ENCODE measurements around the gene ANAPC13. TPM values are rescaled to one million over a fixed set of nuclear protein-coding genes. Genes with fewer than 3 reads are reported as not detected.

ANAPC13 gene
- total RNA-seq, 2 experiments from 2014 or later = 29.8 to 50.6 TPM

GRCh38 chr3:134487406-134487805 lies 1.6 kb upstream of the ANAPC13 start:
- Histone ChIP-seq H3K79me2 (ENCODE audit: insufficient read depth, low read depth, low read length) (peaks cover 80% of the 10 kb centered on the region), H4K20me1 (ENCODE audit: insufficient read depth, low read length) (no peaks in the 10 kb centered on the region), H3K4me3 (ENCODE audit: low read depth, low read length, poor library complexity, severe bottlenecking) (peak overlapping the region; percentile 81), H3K36me3 (ENCODE audit: insufficient read depth, low read length) (peaks cover 24% of the 10 kb centered on the region), H3K27ac (ENCODE audit: low read depth, low read length, poor library complexity, severe bottlenecking) (peak overlapping the region; percentile 83), H3K4me1 (ENCODE audit: insufficient read depth, low read length, poor library complexity, severe bottlenecking) (peaks cover 23% of the 10 kb centered on the region), H3K9me2 (ENCODE audit: insufficient read depth, low read length) (no peaks in the 10 kb centered on the region), H3K9me3 (ENCODE audit: low read length) (no peaks in the 10 kb centered on the region), H3K4me2 (ENCODE audit: low read length) (peak overlapping the region; percentile 93), H2AFZ (ENCODE audit: low read length) (no peak overlapping the region)
- POLR2A ChIA-PET = interaction anchor here (0.5 to 2.5 kb wide), 5 partner anchors 10 to 679 kb away, joined by 3 to 11 read pairs (median 5); no protein-coding TSS in a partner anchor
- no peak for TF ChIP-seq EZH2phosphoT487 (IDR thresholded peaks at IDR 0.05; ENCODE audit: borderline replicate concordance, low read depth, low read length)
- TF ChIP-seq, protein P1, sequence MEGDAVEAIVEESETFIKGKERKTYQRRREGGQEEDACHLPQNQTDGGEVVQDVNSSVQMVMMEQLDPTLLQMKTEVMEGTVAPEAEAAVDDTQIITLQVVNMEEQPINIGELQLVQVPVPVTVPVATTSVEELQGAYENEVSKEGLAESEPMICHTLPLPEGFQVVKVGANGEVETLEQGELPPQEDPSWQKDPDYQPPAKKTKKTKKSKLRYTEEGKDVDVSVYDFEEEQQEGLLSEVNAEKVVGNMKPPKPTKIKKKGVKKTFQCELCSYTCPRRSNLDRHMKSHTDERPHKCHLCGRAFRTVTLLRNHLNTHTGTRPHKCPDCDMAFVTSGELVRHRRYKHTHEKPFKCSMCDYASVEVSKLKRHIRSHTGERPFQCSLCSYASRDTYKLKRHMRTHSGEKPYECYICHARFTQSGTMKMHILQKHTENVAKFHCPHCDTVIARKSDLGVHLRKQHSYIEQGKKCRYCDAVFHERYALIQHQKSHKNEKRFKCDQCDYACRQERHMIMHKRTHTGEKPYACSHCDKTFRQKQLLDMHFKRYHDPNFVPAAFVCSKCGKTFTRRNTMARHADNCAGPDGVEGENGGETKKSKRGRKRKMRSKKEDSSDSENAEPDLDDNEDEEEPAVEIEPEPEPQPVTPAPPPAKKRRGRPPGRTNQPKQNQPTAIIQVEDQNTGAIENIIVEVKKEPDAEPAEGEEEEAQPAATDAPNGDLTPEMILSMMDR (conservative IDR thresholded peaks at IDR 0.05; ENCODE audit: low read length) = no peak
- intact Hi-C loops (cut with micrococcal nuclease; ENCODE audit: unreplicated experiment) = loop anchor here (2.0 to 10.0 kb wide), 4 partner anchors 237 to 1765 kb away; partner anchors contain the start of genes NPHP3, RYK, SRPRB and TOPBP1
- peak; percentile 70 for DNase-seq (ENCODE audit: low spot score)
- no TSS peak for BruUV-seq (replicated peaks)
- CTCF ChIA-PET (ENCODE audit: unreplicated experiment) = no interaction called here

DNA sequence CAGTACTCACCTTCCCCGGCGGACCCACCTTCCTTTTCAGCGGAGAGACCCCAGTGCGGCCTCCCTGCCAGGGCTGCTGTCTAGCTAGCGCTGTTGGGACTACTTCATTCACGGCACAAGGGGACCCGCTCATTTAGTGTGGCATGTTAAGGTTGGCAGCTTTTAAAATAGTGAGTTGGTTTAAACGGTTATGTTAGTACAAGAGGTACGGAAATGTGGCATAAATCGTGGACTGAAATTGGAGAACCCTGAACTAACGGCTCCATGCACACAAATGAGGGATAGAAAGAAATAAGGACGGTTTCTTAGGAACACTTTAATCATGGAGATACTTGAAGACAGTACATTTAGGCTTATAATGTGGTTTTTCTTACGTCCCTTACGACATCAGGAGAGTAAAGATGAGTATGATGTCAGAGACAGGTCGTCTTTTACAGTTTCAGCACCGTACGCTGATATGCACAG lies 824 bp upstream of the ANAPC13 start:
- H4K20me1 ChIP-seq (ENCODE audit: insufficient read depth, low read length) = no peaks in the 10 kb centered on the region
- intact Hi-C loops (cut with micrococcal nuclease; ENCODE audit: unreplicated experiment) = loop anchor here (2.0 to 10.0 kb wide), 4 partner anchors 236 to 1764 kb away; partner anchors contain the start of genes NPHP3, RYK, SRPRB and TOPBP1
- BruUV-seq (replicated peaks) = TSS peak; percentile 82
- POLR2A ChIA-PET = interaction anchor here (0.6 to 2.5 kb wide), 4 partner anchors 9 to 13 kb away, joined by 3 to 11 read pairs (median 6); no protein-coding TSS in a partner anchor
- H2AFZ ChIP-seq (ENCODE audit: low read length) = peak overlapping the region; percentile 58; the same call in 1 of the 2 replicates
- peaks cover 23% of the 10 kb centered on the region for H3K4me1 ChIP-seq (ENCODE audit: insufficient read depth, low read length, poor library complexity, severe bottlenecking)
- no peaks in the 10 kb centered on the region for H3K9me2 ChIP-seq (ENCODE audit: insufficient read depth, low read length)
- H3K4me3 ChIP-seq (ENCODE audit: low read depth, low read length, poor library complexity, severe bottlenecking) = peak overlapping the region; percentile 81
- CTCF ChIA-PET (ENCODE audit: unreplicated experiment) = interaction anchor here (1.0 kb wide), 1 partner anchor 914 kb away, joined by 3 read pairs; no protein-coding TSS in a partner anchor
- peaks cover 74% of the 10 kb centered on the region for H3K79me2 ChIP-seq (ENCODE audit: insufficient read depth, low read depth, low read length)
- no peaks in the 10 kb centered on the region for H3K9me3 ChIP-seq (ENCODE audit: low read length)
- TF ChIP-seq EZH2phosphoT487 (IDR thresholded peaks at IDR 0.05; ENCODE audit: borderline replicate concordance, low read depth, low read length) = no peak
- TF ChIP-seq, protein P1 (conservative IDR thresholded peaks at IDR 0.05; ENCODE audit: low read length) = no peak
- H3K27ac ChIP-seq (ENCODE audit: low read depth, low read length, poor library complexity, severe bottlenecking) = peak overlapping the region; percentile 83
- peak overlapping the region; percentile 93 for H3K4me2 ChIP-seq (ENCODE audit: low read length)
- H3K36me3 ChIP-seq (ENCODE audit: insufficient read depth, low read length) = peaks cover 32% of the 10 kb centered on the region
- peak; percentile 50 for DNase-seq (ENCODE audit: low spot score)
